ENCODE measurements around the gene LEMD1. TPM values are rescaled to one million over a fixed set of nuclear protein-coding genes. Genes with fewer than 3 reads are reported as not detected.
A peak's percentile ranks its signal among the peaks of the same experiment; 100 is the strongest.
"Not testable (repeated sequence)": the region's sequence is repeated elsewhere in the genome, so short reads cannot be mapped to it uniquely, and the experiment has no call there.

The LEMD1 gene
- total RNA-seq, 2 donors from 2014 or later, result not detected

GRCh38 chr1:205368478-205368877 lies 53.4 kb downstream of the LEMD1 start:
- H3K4me1 ChIP-seq, result peaks cover 83% of the 10 kb centered on the region
- no peaks in the 10 kb centered on the region for H3K9me3 ChIP-seq
- H3K27ac ChIP-seq, result no peak overlapping the region
- no peak for TF ChIP-seq CTCF (IDR thresholded peaks at IDR 0.05)
- no peak for TF ChIP-seq POLR2A (IDR thresholded peaks at IDR 0.05)
- H3K27me3 ChIP-seq, result no peaks in the 10 kb centered on the region
- intact Hi-C loops (cut with DNase I), result no loop called here
- no peaks in the 10 kb centered on the region for H3K36me3 ChIP-seq (replicated peaks in 1 of 2; ENCODE audit: insufficient read depth in 1 of 2, low read depth in 2 of 2)
- no peak for ATAC-seq
- no peak overlapping the region for H3K4me3 ChIP-seq
- WGBS, 2 donors, result 91 to 94% methylated on average over 6 of the region's 6 CpGs
- no peak for DNase-seq

- peaks cover 70% of the 10 kb centered on the region for H3K4me1 ChIP-seq
- no peaks in the 10 kb centered on the region for H3K36me3 ChIP-seq (replicated peaks in 1 of 2; ENCODE audit: insufficient read depth in 1 of 2, low read depth in 2 of 2)
- DNase-seq, result peak; percentile 77 to 95 (median 86)
- 6 to 13% methylated on average over 8 of the region's 8 CpGs for WGBS, 2 donors
- intact Hi-C loops (cut with DNase I), result no loop called here
- H3K4me3 ChIP-seq, result no peak overlapping the region
- no peaks in the 10 kb centered on the region for H3K27me3 ChIP-seq
- TF ChIP-seq CTCF (IDR thresholded peaks at IDR 0.05) (peak in 2 of 7 experiments; percentile 21 to 36), POLR2A (IDR thresholded peaks at IDR 0.05) (no peak)
- no peaks in the 10 kb centered on the region for H3K9me3 ChIP-seq
- H3K27ac ChIP-seq, result peak overlapping the region in 3 of 4 donors; percentile 46 to 71 (median 56)
- ATAC-seq, result peak; percentile 81
Measured at GRCh38 chr1:205365945-205366463, 55.9 kb downstream of the LEMD1 start.

- intact Hi-C loops (cut with DNase I); ATAC-seq; H3K27ac ChIP-seq; H3K27me3 ChIP-seq; H3K9me3 ChIP-seq; DNase-seq; H3K4me3 ChIP-seq; H3K36me3 ChIP-seq (replicated peaks in 1 of 2; ENCODE audit: insufficient read depth in 1 of 2, low read depth in 2 of 2): not testable (repeated sequence)
- WGBS, 2 donors, result 89 to 90% methylated on average over 8 of the region's 8 CpGs
- peaks cover 64% of the 10 kb centered on the region for H3K4me1 ChIP-seq
Measured at GRCh38 chr1:205365086-205365485, 56.8 kb downstream of the LEMD1 start.

- Histone ChIP-seq H3K36me3 (replicated peaks in 1 of 2; ENCODE audit: insufficient read depth in 1 of 2, low read depth in 2 of 2) (no peaks in the 10 kb centered on the region), H3K27me3 (no peaks in the 10 kb centered on the region), H3K4me1 (peaks cover 36% of the 10 kb centered on the region), H3K27ac (no peak overlapping the region), H3K4me3 (no peak overlapping the region), H3K9me3 (no peaks in the 10 kb centered on the region)
- intact Hi-C loops (cut with DNase I), result no loop called here
- WGBS, 2 donors, result 83 to 90% methylated on average over 4 of the region's 4 CpGs
- DNase-seq (no peak), ATAC-seq (no peak)
- no peak for TF ChIP-seq CTCF (IDR thresholded peaks at IDR 0.05)
- no peak for TF ChIP-seq POLR2A (IDR thresholded peaks at IDR 0.05)
Measured at GRCh38 chr1:205360891-205361290, 61.0 kb downstream of the LEMD1 start.

GRCh38 chr1:205359771-205360565 lies 61.9 kb downstream of the LEMD1 start:
- no peak for DNase-seq
- 41 to 56% methylated on average over 11 of the region's 11 CpGs for WGBS, 2 donors
- Histone ChIP-seq H3K27ac (peak overlapping the region in 1 of 4 donors; percentile 24), H3K4me1 (peaks cover 30% of the 10 kb centered on the region), H3K9me3 (no peaks in the 10 kb centered on the region), H3K4me3 (no peak overlapping the region), H3K36me3 (replicated peaks in 1 of 2; ENCODE audit: insufficient read depth in 1 of 2, low read depth in 2 of 2) (no peaks in the 10 kb centered on the region), H3K27me3 (no peaks in the 10 kb centered on the region)
- intact Hi-C loops (cut with DNase I), result no loop called here
- TF ChIP-seq CTCF (IDR thresholded peaks at IDR 0.05), result no peak
- no peak for TF ChIP-seq POLR2A (IDR thresholded peaks at IDR 0.05)
- ATAC-seq, result no peak
